Transverse colon (tissue), 4 donors: ENCODE data around the gene AGFG1.

ENCODE experiments used
- CTCF ChIP-seq, 5 experiments: fragments of 200-600 bp in 3 of 5; fragments of 450-650 bp in 2 of 5; sonication (generic) in 3 of 5; IDR thresholded peaks; 1 replicate in 2 of 5; 2 replicates in 3 of 5; pipeline ENCODE4 v1.5.1; 2016 to 2017; ENCODE audit warnings: antibody characterized with exemption in 5 of 5, inconsistent platforms in 3 of 5, mild to moderate bottlenecking in 2 of 5, moderate library complexity in 1 of 5
- POLR2AphosphoS5 ChIP-seq, 3 donors: sonication (generic); formaldehyde crosslinking; IDR thresholded peaks; one replicate each; pipeline ENCODE4 v1.6.1; 2016; ENCODE audit warnings: antibody characterized with exemption in 3 of 3

GRCh38 chr2:227607941-227608340 is 136.0 kb downstream of the AGFG1 start:
- TF ChIP-seq POLR2AphosphoS5 (IDR thresholded peaks at IDR 0.05) (no peak), CTCF (IDR thresholded peaks at IDR 0.05) (no peak)
